Hippocampal formation (tissue), 2 donors: ENCODE data around the gene SPAG17.
A peak's percentile ranks its signal among the peaks of the same experiment; 100 is the strongest.

ENCODE experiments used
- DNase-seq, 2 donors: peaks; one replicate each; lab custom pipeline; 2025; lab: John Stamatoyannopoulos, UW

SPAG17 gene

GRCh38 chr1:118185084-118185832 lies at the start of gene SPAG17:
TSS of gene SPAG17 (minus strand) at chr1:118185228. CDS start at chr1:118185157, 71 bp downstream.
- peak in 1 of 2 donors; percentile 6 for DNase-seq

DNA sequence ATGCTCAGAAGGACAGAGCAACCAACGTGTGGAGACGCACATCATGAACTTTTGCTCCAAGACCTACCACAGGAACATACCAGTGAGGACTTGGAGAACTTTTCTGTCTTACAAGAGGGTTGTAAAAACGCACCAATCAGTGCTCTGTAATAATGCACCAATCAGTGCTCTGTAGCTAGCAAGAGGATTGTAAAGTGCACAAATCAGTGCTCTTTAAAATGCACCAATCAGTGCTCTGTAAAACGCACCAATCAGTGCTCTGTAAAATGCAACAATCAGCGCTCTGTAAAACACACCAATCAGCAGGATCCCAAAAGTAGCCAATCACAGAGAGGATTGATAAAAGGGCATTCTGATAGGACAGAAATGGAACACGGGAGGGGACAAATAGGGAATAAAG lies 40.4 kb upstream of the SPAG17 start:
- no peak for DNase-seq

- DNase-seq = no peak
Measured at GRCh38 chr1:118223426-118223825, 38.4 kb upstream of the SPAG17 start.

- no peak for DNase-seq
Measured at GRCh38 chr1:118219438-118219837, 34.4 kb upstream of the SPAG17 start.

DNA sequence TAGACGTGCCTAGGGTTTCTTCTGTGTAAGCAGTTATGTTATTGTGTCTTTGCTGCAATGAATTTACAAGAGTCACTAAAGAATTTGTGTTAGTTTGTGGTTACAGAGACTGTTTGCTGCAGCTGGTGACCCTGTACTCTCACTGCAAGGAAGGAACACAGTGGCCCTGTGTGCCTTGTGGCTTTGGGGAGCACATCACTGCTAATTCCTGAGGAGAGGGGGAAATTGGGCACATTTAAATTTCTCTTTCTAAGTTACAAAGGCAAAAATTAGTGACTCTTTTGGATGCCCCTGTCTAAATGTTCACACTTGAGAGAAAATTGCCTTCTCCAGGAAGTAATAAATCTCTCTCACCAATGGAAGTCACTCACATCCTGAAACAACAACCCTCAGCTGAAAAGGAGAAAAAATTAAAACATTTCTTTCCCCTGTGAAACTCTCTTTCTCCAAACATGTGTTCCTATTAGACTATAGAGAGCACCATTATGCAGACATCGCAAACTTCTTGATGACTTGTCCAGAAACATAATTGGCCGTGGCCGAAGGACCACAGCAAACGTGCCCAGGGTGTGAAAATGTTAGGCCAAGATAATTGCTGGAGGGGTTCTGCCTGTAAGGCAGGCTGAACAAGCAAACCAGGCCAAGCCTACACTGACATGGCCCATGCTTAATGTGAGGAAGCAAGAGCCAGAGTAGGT lies 32.3 kb upstream of the SPAG17 start:
- DNase-seq = no peak

DNA sequence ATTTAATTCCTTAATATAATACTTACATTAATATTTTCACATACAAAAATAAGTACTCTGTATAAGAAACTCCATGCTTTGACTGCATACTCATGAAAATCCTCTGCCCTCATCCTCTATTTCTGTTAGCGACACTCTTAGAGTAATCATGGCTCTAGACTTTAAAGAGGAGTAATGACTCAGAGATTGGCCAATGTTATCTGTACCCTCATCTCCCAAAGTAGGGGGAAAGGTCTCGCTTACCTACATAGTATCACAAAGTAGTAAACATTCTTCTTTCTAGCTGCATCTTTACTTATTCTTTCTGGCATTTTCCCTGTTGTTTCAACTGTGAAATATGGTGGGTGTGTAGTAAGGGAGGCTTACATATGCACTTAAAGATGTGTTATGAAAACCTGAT lies 29.8 kb upstream of the SPAG17 start:
- DNase-seq = no peak

GRCh38 chr1:118210723-118211110 lies 25.7 kb upstream of the SPAG17 start:
- DNase-seq = no peak

GRCh38 chr1:118210051-118210722 lies 25.2 kb upstream of the SPAG17 start:
- no peak for DNase-seq

DNA sequence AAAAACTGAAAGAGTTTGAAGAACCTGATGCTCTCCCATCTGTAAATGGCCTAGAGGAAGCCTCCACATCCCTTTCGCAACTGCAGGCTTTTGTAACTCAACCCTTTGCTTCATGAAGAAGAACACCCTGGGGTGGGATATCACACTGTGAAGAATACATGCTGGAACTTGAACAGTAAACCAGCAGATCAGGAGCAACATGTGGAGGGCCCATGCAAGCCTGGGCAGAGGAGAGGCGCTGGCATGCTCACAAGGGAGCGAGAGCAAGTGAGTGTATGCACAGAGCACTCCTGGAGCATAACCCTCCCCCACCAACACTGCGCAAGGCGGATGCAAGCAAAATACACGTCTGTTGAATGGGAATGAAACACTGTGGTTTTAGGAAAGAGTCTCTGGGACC lies 24.6 kb upstream of the SPAG17 start:
- no peak for DNase-seq

- no peak for DNase-seq
Measured at GRCh38 chr1:118206966-118207365, 21.9 kb upstream of the SPAG17 start.

DNA sequence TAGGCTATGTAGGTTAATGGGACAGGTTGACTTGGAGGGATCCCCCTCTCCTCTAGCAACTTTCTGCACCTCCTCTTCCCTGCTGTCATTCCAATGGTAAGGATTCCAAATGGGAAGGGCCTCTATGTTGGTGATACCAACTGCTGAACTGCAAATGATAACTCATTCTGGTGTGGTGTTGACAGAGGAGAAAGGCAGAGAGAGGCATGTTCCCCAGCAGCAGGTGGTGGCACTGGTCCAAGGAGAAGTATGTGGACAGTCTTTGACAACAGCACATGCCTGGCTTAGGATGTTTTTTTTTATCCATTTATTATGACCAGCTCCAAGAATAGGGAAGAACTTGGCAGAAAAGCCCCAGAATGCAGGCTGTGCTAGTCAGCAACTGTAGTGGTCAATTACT lies 19.6 kb upstream of the SPAG17 start:
- DNase-seq = no peak

- no peak for DNase-seq
Measured at GRCh38 chr1:118204105-118204504, 19.1 kb upstream of the SPAG17 start.

GRCh38 chr1:118202076-118202608 lies 17.1 kb upstream of the SPAG17 start:
- no peak for DNase-seq

DNA sequence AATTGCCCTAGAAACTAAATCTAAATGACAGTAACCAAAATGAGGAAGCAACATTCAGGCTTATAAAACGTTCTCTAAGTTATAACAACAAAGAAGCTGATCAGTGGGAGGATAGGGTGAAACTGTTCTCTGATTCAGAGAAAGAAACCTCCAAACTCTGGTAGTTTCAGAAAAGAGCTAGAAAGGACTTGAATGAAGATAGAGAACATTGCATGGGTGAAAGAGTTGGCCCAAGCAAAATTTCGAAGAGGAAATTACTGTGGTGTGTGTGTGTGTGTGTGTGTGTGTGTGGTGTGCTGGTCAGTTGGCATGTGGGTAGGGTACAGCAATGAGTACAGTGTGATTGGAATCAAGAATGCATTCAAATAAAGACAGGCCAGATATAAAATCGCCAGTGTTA lies 16.5 kb upstream of the SPAG17 start:
- DNase-seq = no peak

- DNase-seq = no peak
Measured at GRCh38 chr1:118200836-118201235, 15.8 kb upstream of the SPAG17 start.

- DNase-seq = no peak
Measured at GRCh38 chr1:118190561-118190960, 5.5 kb upstream of the SPAG17 start.

DNA sequence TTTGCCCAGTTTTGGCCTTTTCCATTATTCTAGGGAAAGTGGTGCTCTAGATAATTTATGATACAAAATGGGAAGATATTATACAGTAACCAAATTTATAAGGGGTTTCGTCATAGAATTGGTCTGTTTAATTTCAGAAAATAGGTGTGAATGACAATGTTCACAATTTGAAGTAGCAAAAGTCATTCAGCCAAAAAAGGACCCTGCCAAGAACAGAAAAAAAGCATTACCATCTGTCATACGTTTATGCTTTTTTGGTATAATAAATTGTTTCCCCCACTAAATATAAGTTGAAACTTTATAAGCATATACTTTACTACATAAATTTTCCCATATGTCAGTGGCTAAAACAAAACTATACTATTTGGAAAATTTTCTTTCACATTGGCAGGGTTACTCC lies 4.5 kb upstream of the SPAG17 start:
- no peak for DNase-seq

- no peak for DNase-seq
Measured at GRCh38 chr1:118188411-118188810, 3.4 kb upstream of the SPAG17 start.

DNA sequence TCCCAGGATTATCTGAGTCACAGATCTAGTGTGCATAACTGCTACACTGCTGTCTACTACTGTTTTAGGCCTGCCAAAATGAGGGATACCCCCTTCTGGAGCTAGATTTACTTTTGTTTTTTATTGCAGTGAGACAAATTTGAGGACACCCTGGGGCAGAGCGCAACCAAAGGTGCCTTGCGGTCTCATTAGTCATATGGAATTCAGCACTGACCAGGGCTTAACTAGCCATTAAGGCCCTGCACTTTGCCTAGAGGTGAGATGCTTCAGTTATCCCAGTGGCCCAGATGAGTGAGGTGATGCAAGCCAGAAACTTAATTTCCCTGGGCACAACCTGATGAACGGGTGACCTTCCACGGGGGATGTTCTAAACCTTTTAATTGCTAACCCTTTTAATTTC lies 998 bp upstream of the SPAG17 start:
- DNase-seq = no peak

- DNase-seq = no peak
Measured at GRCh38 chr1:118184739-118185083, 317 bp downstream of the SPAG17 start.

GRCh38 chr1:118183586-118183985 lies 1.4 kb downstream of the SPAG17 start:
- DNase-seq = no peak

DNA sequence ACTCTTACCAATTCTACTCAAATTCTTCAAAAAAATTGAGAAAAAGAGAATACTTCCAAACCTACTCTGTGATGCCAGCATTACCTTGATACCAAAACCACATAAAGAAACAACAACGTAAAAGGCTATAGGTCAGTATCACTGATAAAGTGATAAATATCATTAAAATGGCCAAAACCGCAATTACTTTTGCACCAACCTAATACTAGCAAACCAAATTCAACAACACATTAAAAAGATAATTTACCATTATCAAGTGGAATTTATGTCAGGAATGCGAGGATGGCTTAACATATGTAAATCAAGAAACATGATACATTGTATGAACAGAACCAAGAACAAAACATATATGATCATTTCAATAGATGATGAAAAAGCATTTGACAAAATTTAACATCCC lies 7.0 kb downstream of the SPAG17 start:
- DNase-seq = no peak

DNA sequence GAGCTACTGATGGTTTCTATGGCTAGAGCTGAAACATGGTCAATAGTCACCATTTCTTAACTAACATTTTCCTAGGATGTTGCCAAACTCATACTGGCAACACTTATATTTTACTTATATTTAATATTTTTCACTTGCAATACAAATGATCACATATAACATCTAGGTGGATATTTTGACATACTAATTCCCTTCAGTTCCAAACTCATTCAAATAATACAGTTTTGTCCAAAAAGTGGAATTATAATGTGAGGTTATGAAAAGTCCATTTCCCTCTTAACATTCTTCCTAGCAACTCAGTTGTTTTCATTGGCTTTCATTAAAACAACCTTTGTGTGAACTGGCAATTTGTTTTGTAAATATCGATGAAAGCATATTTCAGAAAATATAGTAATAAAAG lies 16.0 kb downstream of the SPAG17 start:
- DNase-seq = no peak
